CD8-positive, alpha-beta memory T cell (primary cell): ENCODE data around the gene VWA7. TPM values are rescaled to one million over a fixed set of nuclear protein-coding genes. Genes with fewer than 3 reads are reported as not detected.
"Not testable (repeated sequence)": the region's sequence is repeated elsewhere in the genome, so short reads cannot be mapped to it uniquely, and the experiment has no call there.

ENCODE experiments used
- CTCF ChIA-PET: fragments of 350-600 bp; sonication (Branson Sonifier 250); formaldehyde crosslinking; loops from one replicate; lab custom pipeline; 2021; ENCODE audit warnings: antibody characterized with exemption; lab: Charles Lee
- POLR2A ChIA-PET: fragments of 350-600 bp; sonication (Branson Sonifier 250); formaldehyde crosslinking; loops from one replicate; lab custom pipeline; 2021; ENCODE audit warnings: antibody characterized with exemption; lab: Charles Lee
- DNase-seq, 5 donors: peaks; one replicate each; pipeline versions ENCODE4 v3.0.0 to v3.0.0-alpha.2; 2020 to 2022; ENCODE audit warnings: mixed read lengths in 1 of 5
- H3K27ac ChIP-seq: one replicate; pipeline ENCODE4 v1.7.0; 2013; ENCODE audit warnings: low read depth, mild to moderate bottlenecking, low read length, moderate library complexity
- H3K27me3 ChIP-seq: 2 replicates; pipeline ENCODE4 v1.7.0; 2013; ENCODE audit warnings: low read length, mild to moderate bottlenecking; ENCODE audit not compliant: insufficient read depth, poor library complexity, severe bottlenecking
- H3K36me3 ChIP-seq: 2 replicates; pipeline ENCODE4 v1.7.0; 2013; ENCODE audit warnings: mild to moderate bottlenecking, low read length, moderate library complexity; ENCODE audit not compliant: insufficient read depth
- H3K4me1 ChIP-seq: 2 replicates; pipeline ENCODE4 v1.7.0; 2013; ENCODE audit warnings: mild to moderate bottlenecking, low read length, moderate library complexity; ENCODE audit not compliant: insufficient read depth
- H3K4me3 ChIP-seq: 2 replicates; pipeline ENCODE4 v1.7.0; 2013; ENCODE audit warnings: mild to moderate bottlenecking, low read length
- H3K9me3 ChIP-seq: 2 replicates; pipeline ENCODE4 v1.7.0; 2013; ENCODE audit warnings: mild to moderate bottlenecking, low read length
- H3K27ac Mint-ChIP-seq, 8 donors: one replicate each; pipeline ENCODE4 v1.8.0; 2020 to 2021; ENCODE audit warnings: mixed read lengths in 8 of 8, mild to moderate bottlenecking in 6 of 8, inconsistent platforms in 3 of 8, moderate library complexity in 3 of 8
- H3K27me3 Mint-ChIP-seq, 2 donors: one replicate each; pipeline ENCODE4 v1.8.0; 2020 to 2021; ENCODE audit warnings: mixed read lengths in 2 of 2, mild to moderate bottlenecking in 1 of 2, moderate library complexity in 1 of 2
- H3K36me3 Mint-ChIP-seq, 3 donors: one replicate each; pipeline ENCODE4 v1.8.0; 2020 to 2021; ENCODE audit warnings: mixed read lengths in 3 of 3, inconsistent platforms in 1 of 3, mild to moderate bottlenecking in 1 of 3
- H3K4me1 Mint-ChIP-seq, 3 donors: one replicate each; pipeline ENCODE4 v1.8.0; 2020 to 2021; ENCODE audit warnings: mixed read lengths in 3 of 3, inconsistent platforms in 1 of 3, mild to moderate bottlenecking in 1 of 3
- H3K4me3 Mint-ChIP-seq, 7 donors: one replicate each; pipeline ENCODE4 v1.8.0; 2020 to 2021; ENCODE audit warnings: mixed read lengths in 7 of 7, mild to moderate bottlenecking in 6 of 7, moderate library complexity in 4 of 7, inconsistent platforms in 2 of 7
- H3K9me3 Mint-ChIP-seq, 5 donors: one replicate each; pipeline ENCODE4 v1.8.0; 2020 to 2022; ENCODE audit warnings: mixed read lengths in 5 of 5, mild to moderate bottlenecking in 3 of 5, moderate library complexity in 2 of 5, inconsistent platforms in 1 of 5
- polyA plus RNA-seq: library from polyadenylated mRNA; unstranded; fragments of 300-500 nt; fragmentation: Illumina TruSeq; gene quantifications from one replicate; pipeline ENCODE4 v1.2.3, GENCODE V29; 2021
- total RNA-seq, 2 experiments: library from RNA; stranded (reverse); gene quantifications; one replicate each; pipeline ENCODE4 v1.2.3, GENCODE V29; 2021

VWA7 gene
- total and polyA plus RNA-seq, 3 experiments from 2014 or later = 1.4 to 2.5 (median 1.7) TPM

- peaks cover 9 to 42% (median 11%) of the 10 kb centered on the region in 3 donors for H3K36me3 Mint-ChIP-seq
- no peaks in the 10 kb centered on the region for H3K27me3 ChIP-seq
- H3K4me1 ChIP-seq = peaks cover 23% of the 10 kb centered on the region
- ChIA-PET CTCF (interaction anchor here (1.0 to 3.2 kb wide), 5 partner anchors 12 to 84 kb away, joined by 3 to 13 read pairs (median 4); partner anchors contain the start of genes HSPA1B and VARS1), POLR2A (interaction anchor here (0.6 to 1.1 kb wide), 6 partner anchors 18 to 162 kb away, joined by 3 to 4 read pairs (median 3); partner anchors contain the start of gene VARS1)
- peak overlapping the region; percentile 88 for H3K27ac ChIP-seq
- H3K9me3 Mint-ChIP-seq = no peaks in the 10 kb centered on the region
- no peaks in the 10 kb centered on the region for H3K27me3 Mint-ChIP-seq
- H3K4me3 Mint-ChIP-seq = peak overlapping the region; percentile 87 to 99 (median 94)
- H3K9me3 ChIP-seq = no peaks in the 10 kb centered on the region
- peaks cover 36 to 52% (median 51%) of the 10 kb centered on the region in 3 donors for H3K4me1 Mint-ChIP-seq
- H3K36me3 ChIP-seq = peaks cover 8% of the 10 kb centered on the region
- H3K4me3 ChIP-seq = peak overlapping the region; percentile 37
- peak overlapping the region in 4 of 8 donors; percentile 50 to 96 (median 70) for H3K27ac Mint-ChIP-seq
- DNase-seq = no peak
These were observed 36.3 kb upstream of the VWA7 start for GRCh38 chr6:31813465-31813849.

- H3K36me3 ChIP-seq = peaks cover 8% of the 10 kb centered on the region
- H3K4me1 ChIP-seq = peaks cover 15% of the 10 kb centered on the region
- Mint-ChIP-seq H3K4me3 (peak overlapping the region in 4 of 7 donors; percentile 19 to 96 (median 62)), H3K4me1 (peaks cover 29 to 46% (median 44%) of the 10 kb centered on the region in 3 donors), H3K36me3 (peaks cover 9 to 40% (median 11%) of the 10 kb centered on the region in 3 donors), H3K27me3 (no peaks in the 10 kb centered on the region), H3K27ac (peak overlapping the region in 5 of 8 donors; percentile 61 to 92 (median 72)), H3K9me3 (no peaks in the 10 kb centered on the region)
- POLR2A ChIA-PET = no interaction called here
- CTCF ChIA-PET = interaction anchor here (0.6 to 3.2 kb wide), 2 partner anchors 16 to 213 kb away, joined by 3 to 13 read pairs; partner anchors contain the start of gene VARS1
- H3K9me3 ChIP-seq = no peaks in the 10 kb centered on the region
- no peaks in the 10 kb centered on the region for H3K27me3 ChIP-seq
- DNase-seq = no peak
- no peak overlapping the region for H3K27ac ChIP-seq
- no peak overlapping the region for H3K4me3 ChIP-seq
These were observed 34.5 kb upstream of the VWA7 start for GRCh38 chr6:31811645-31812044.

GRCh38 chr6:31808599-31808998 lies 31.5 kb upstream of the VWA7 start:
- POLR2A ChIA-PET = interaction anchor here (0.8 to 1.3 kb wide), 2 partner anchors 19 to 78 kb away, joined by 3 to 5 read pairs; partner anchors contain the start of gene HSPA1B

GRCh38 chr6:31806470-31807272 lies 29.5 kb upstream of the VWA7 start, which contains the start of gene LSM2:
Gene LSM2, minus strand, starts transcription at chr6:31806966. Its CDS starts 209 bp downstream, at chr6:31806757.
- Histone ChIP-seq H3K27ac (peak within 1 kb of the TSS; percentile 93), H3K4me3 (peak within 1 kb of the TSS; percentile 95), H3K27me3 (no peaks in the 10 kb centered on the region), H3K4me1 (peaks cover 12% of the 10 kb centered on the region), H3K36me3 (peaks cover 12% of the 10 kb centered on the region), H3K9me3 (no peaks in the 10 kb centered on the region)
- peak; percentile 95 to 98 (median 97) for DNase-seq
- Mint-ChIP-seq H3K36me3 (peaks cover 9 to 46% (median 11%) of the 10 kb centered on the region in 3 donors), H3K27me3 (no peaks in the 10 kb centered on the region), H3K27ac (peak within 1 kb of the TSS; percentile 85 to 97 (median 94)), H3K4me3 (peak within 1 kb of the TSS; percentile 83 to 94 (median 91)), H3K9me3 (no peaks in the 10 kb centered on the region), H3K4me1 (peaks cover 17 to 45% (median 28%) of the 10 kb centered on the region in 3 donors)
- ChIA-PET POLR2A (interaction anchor here (0.6 to 2.1 kb wide), 16 partner anchors 8 to 266 kb away, joined by 3 to 18 read pairs (median 4); partner anchors contain the start of genes DDAH2, GPANK1, HSPA1A and HSPA1B), CTCF (interaction anchor here (0.8 to 3.4 kb wide), 19 partner anchors 9 to 154 kb away, joined by 3 to 21 read pairs (median 5); partner anchors contain the start of genes BAG6, DDAH2, HSPA1A and HSPA1B)

More at GRCh38 chr6:31808599-31808998, 31.5 kb upstream of the VWA7 start:
- peaks cover 9 to 38% (median 11%) of the 10 kb centered on the region in 3 donors for H3K36me3 Mint-ChIP-seq
- H3K9me3 Mint-ChIP-seq, H3K27me3 Mint-ChIP-seq, H3K27me3 ChIP-seq, H3K4me3 Mint-ChIP-seq, H3K4me3 ChIP-seq, H3K27ac ChIP-seq, DNase-seq, H3K36me3 ChIP-seq, H3K9me3 ChIP-seq: not testable (repeated sequence)
- H3K4me1 ChIP-seq = peaks cover 22% of the 10 kb centered on the region
- CTCF ChIA-PET = interaction anchor here (1.3 to 3.1 kb wide), 2 partner anchors 21 to 79 kb away, joined by 4 to 15 read pairs; partner anchors contain the start of gene DDAH2
- H3K4me1 Mint-ChIP-seq = peaks cover 31 to 56% (median 41%) of the 10 kb centered on the region in 3 donors
- H3K27ac Mint-ChIP-seq = peak overlapping the region in 4 of 8 donors; percentile 27 to 52 (median 31)

GRCh38 chr6:31805939-31806469 lies 28.9 kb upstream of the VWA7 start:
- peak overlapping the region; percentile 83 to 94 (median 91) for H3K4me3 Mint-ChIP-seq
- Histone ChIP-seq H3K27me3 (no peaks in the 10 kb centered on the region), H3K36me3 (peaks cover 12% of the 10 kb centered on the region), H3K4me1 (peaks cover 12% of the 10 kb centered on the region), H3K9me3 (no peaks in the 10 kb centered on the region), H3K4me3 (peak overlapping the region; percentile 95), H3K27ac (peak overlapping the region; percentile 93)
- H3K27me3 Mint-ChIP-seq = no peaks in the 10 kb centered on the region
- ChIA-PET CTCF (interaction anchor here (1.0 to 3.4 kb wide), 14 partner anchors 9 to 154 kb away, joined by 3 to 21 read pairs (median 6); partner anchors contain the start of genes BAG6, DDAH2, HSPA1A and HSPA1B), POLR2A (interaction anchor here (0.9 to 2.1 kb wide), 8 partner anchors 9 to 265 kb away, joined by 3 to 18 read pairs (median 6); partner anchors contain the start of genes DDAH2, HSPA1A, HSPA1L and VARS1)
- peak in 1 of 5 donors; percentile 29 for DNase-seq
- H3K4me1 Mint-ChIP-seq = peaks cover 15 to 44% (median 28%) of the 10 kb centered on the region in 3 donors
- H3K9me3 Mint-ChIP-seq = no peaks in the 10 kb centered on the region
- peak overlapping the region; percentile 85 to 97 (median 94) for H3K27ac Mint-ChIP-seq
- H3K36me3 Mint-ChIP-seq = peaks cover 6 to 45% (median 10%) of the 10 kb centered on the region in 3 donors

- DNase-seq = not testable (repeated sequence)
These were observed 24.2 kb upstream of the VWA7 start for GRCh38 chr6:31801031-31801927.

More at GRCh38 chr6:31801031-31801927, 24.2 kb upstream of the VWA7 start:
- H3K4me3 Mint-ChIP-seq, H3K36me3 ChIP-seq, H3K9me3 Mint-ChIP-seq, H3K27ac ChIP-seq, H3K27me3 Mint-ChIP-seq, H3K27me3 ChIP-seq, H3K9me3 ChIP-seq, H3K4me3 ChIP-seq: not testable (repeated sequence)
- ChIA-PET CTCF (interaction anchor here (1.0 to 2.3 kb wide), 2 partner anchors 13 to 29 kb away, joined by 4 to 5 read pairs; no protein-coding TSS in a partner anchor), POLR2A (interaction anchor here (0.7 kb wide), 1 partner anchor 94 kb away, joined by 6 read pairs; no protein-coding TSS in a partner anchor)
- peak overlapping the region in 2 of 8 donors; percentile 32 to 36 for H3K27ac Mint-ChIP-seq
- H3K4me1 ChIP-seq = peaks cover 32% of the 10 kb centered on the region
- peaks cover 0 to 19% (median 2%) of the 10 kb centered on the region in 3 donors for H3K36me3 Mint-ChIP-seq
- H3K4me1 Mint-ChIP-seq = peaks cover 20 to 52% (median 25%) of the 10 kb centered on the region in 3 donors
